Measurements from ENCODE around the gene TMEM229B. TPM values are rescaled to one million over a fixed set of nuclear protein-coding genes. Genes with fewer than 3 reads are reported as not detected.

The TMEM229B gene
- polyA plus RNA-seq, 3 donors, result 10.2 to 18.7 (median 17.3) TPM

DNA sequence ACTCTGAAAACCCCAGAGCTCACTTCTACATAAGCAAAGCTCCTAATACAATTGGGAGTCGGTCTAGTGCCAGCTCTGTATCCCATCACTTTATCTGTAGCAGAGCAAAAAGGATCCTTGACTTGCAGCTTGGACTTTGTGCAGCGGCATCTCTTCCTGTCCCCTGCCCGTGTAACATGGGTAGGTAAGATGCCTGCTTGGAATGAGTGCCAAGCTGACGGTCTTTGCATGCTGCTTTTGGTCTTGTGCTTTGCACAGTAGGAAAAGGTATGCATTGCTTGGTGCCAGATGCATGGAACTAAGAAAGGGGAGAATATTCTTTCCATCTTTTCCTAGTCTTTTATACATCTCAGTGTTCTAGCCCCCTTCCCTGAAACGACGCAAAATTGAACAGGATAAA is 37.7 kb upstream of the TMEM229B start:
- H3K4me2 ChIP-seq (replicated peaks; ENCODE audit: extremely low read depth, low read length, poor library complexity, severe bottlenecking), result no peak overlapping the region
- H3K27me3 ChIP-seq (ENCODE audit: control insufficient read depth in 2 of 2, insufficient read depth in 2 of 2, low read length in 2 of 2), result peaks cover 18 to 37% of the 10 kb centered on the region in 2 donors
- H3K4me1 ChIP-seq (ENCODE audit: control insufficient read depth in 1 of 2, insufficient read depth in 2 of 2, low read length in 2 of 2), result peaks cover 6 to 10% of the 10 kb centered on the region in 2 donors
- no peak overlapping the region for H3K9ac ChIP-seq (ENCODE audit: insufficient read depth, low read length, poor library complexity, severe bottlenecking)
- intact Hi-C loops (cut with micrococcal nuclease), result no loop called here
- H3K4me1 Mint-ChIP-seq, result peaks cover 13% of the 10 kb centered on the region
- WGBS (ENCODE audit: insufficient coverage), result no CpG with 5 or more reads among the region's 6 CpGs
- no peak overlapping the region for H3K27ac ChIP-seq (ENCODE audit: low read depth in 1 of 2, low read length in 2 of 2)
- H3K36me3 Mint-ChIP-seq, result no peaks in the 10 kb centered on the region
- H3K79me2 ChIP-seq (ENCODE audit: insufficient read depth, low read length), result no peaks in the 10 kb centered on the region
- no peak overlapping the region for H3K4me3 ChIP-seq (replicated peaks in 1 of 3; ENCODE audit: low read depth in 2 of 3, low read length in 3 of 3)
- H4K20me1 ChIP-seq (ENCODE audit: insufficient read depth, low read length), result no peaks in the 10 kb centered on the region
- H3K9me3 Mint-ChIP-seq, result no peaks in the 10 kb centered on the region
- TF ChIP-seq, protein P1, sequence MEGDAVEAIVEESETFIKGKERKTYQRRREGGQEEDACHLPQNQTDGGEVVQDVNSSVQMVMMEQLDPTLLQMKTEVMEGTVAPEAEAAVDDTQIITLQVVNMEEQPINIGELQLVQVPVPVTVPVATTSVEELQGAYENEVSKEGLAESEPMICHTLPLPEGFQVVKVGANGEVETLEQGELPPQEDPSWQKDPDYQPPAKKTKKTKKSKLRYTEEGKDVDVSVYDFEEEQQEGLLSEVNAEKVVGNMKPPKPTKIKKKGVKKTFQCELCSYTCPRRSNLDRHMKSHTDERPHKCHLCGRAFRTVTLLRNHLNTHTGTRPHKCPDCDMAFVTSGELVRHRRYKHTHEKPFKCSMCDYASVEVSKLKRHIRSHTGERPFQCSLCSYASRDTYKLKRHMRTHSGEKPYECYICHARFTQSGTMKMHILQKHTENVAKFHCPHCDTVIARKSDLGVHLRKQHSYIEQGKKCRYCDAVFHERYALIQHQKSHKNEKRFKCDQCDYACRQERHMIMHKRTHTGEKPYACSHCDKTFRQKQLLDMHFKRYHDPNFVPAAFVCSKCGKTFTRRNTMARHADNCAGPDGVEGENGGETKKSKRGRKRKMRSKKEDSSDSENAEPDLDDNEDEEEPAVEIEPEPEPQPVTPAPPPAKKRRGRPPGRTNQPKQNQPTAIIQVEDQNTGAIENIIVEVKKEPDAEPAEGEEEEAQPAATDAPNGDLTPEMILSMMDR (IDR thresholded peaks at IDR 0.05), result no peak
- no peak overlapping the region for H2AFZ ChIP-seq (ENCODE audit: insufficient read depth, low read depth, low read length, poor library complexity, severe bottlenecking)
- DNase-seq, result no peak
- H3K4me3 Mint-ChIP-seq, result no peak overlapping the region
- no peaks in the 10 kb centered on the region for H3K36me3 ChIP-seq (replicated peaks in 1 of 2; ENCODE audit: control insufficient read depth in 1 of 2, insufficient read depth in 2 of 2, low read length in 2 of 2)
- H3K27ac Mint-ChIP-seq, result no peak overlapping the region
- no peaks in the 10 kb centered on the region for H3K9me3 ChIP-seq (replicated peaks in 1 of 2; ENCODE audit: control insufficient read depth in 1 of 2, insufficient read depth in 1 of 2, low read length in 2 of 2)
- H3K27me3 Mint-ChIP-seq (ENCODE audit: low read depth in 3 of 3), result peaks cover 53 to 68% (median 60%) of the 10 kb centered on the region in 3 donors

DNA sequence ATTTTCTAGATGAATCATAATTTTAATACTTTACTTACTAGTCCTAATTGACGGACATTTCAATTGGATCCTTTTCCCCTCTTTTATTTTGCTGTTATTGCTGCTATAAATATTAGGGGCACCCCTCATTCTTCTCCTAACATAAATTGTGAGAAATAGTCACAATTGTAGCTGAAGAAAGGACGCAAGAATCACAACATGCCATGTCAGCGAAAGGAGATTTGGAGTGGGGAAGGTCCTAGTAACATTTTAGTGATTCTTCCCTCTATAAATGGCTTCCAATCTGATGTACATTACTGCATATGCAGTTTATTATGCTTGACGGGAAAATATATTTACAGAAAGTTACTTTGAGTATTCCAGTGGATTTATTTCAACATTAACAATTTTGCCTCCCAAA is 36.9 kb upstream of the TMEM229B start:
- Histone ChIP-seq H3K4me3 (replicated peaks in 1 of 3; ENCODE audit: low read depth in 2 of 3, low read length in 3 of 3) (no peak overlapping the region), H3K27ac (ENCODE audit: low read depth in 1 of 2, low read length in 2 of 2) (no peak overlapping the region), H4K20me1 (ENCODE audit: insufficient read depth, low read length) (no peaks in the 10 kb centered on the region), H3K36me3 (replicated peaks in 1 of 2; ENCODE audit: control insufficient read depth in 1 of 2, insufficient read depth in 2 of 2, low read length in 2 of 2) (no peaks in the 10 kb centered on the region), H3K4me1 (ENCODE audit: control insufficient read depth in 1 of 2, insufficient read depth in 2 of 2, low read length in 2 of 2) (peaks cover 11 to 14% of the 10 kb centered on the region in 2 donors), H3K27me3 (ENCODE audit: control insufficient read depth in 2 of 2, insufficient read depth in 2 of 2, low read length in 2 of 2) (peaks cover 17 to 33% of the 10 kb centered on the region in 2 donors), H3K9me3 (replicated peaks in 1 of 2; ENCODE audit: control insufficient read depth in 1 of 2, insufficient read depth in 1 of 2, low read length in 2 of 2) (no peaks in the 10 kb centered on the region), H2AFZ (ENCODE audit: insufficient read depth, low read depth, low read length, poor library complexity, severe bottlenecking) (no peak overlapping the region), H3K4me2 (replicated peaks; ENCODE audit: extremely low read depth, low read length, poor library complexity, severe bottlenecking) (no peak overlapping the region), H3K79me2 (ENCODE audit: insufficient read depth, low read length) (no peaks in the 10 kb centered on the region), H3K9ac (ENCODE audit: insufficient read depth, low read length, poor library complexity, severe bottlenecking) (no peak overlapping the region)
- peaks cover 50 to 62% (median 54%) of the 10 kb centered on the region in 3 donors for H3K27me3 Mint-ChIP-seq (ENCODE audit: low read depth in 3 of 3)
- no peak overlapping the region for H3K27ac Mint-ChIP-seq
- H3K36me3 Mint-ChIP-seq, result no peaks in the 10 kb centered on the region
- DNase-seq, result no peak
- WGBS (ENCODE audit: insufficient coverage), result no CpG with 5 or more reads among the region's 4 CpGs
- no peaks in the 10 kb centered on the region for H3K9me3 Mint-ChIP-seq
- TF ChIP-seq, protein P1 (IDR thresholded peaks at IDR 0.05), result no peak
- H3K4me3 Mint-ChIP-seq, result no peak overlapping the region
- H3K4me1 Mint-ChIP-seq, result peaks cover 20% of the 10 kb centered on the region
- intact Hi-C loops (cut with micrococcal nuclease), result no loop called here
